ENCODE data around the gene BBS2.
"Not testable (repeated sequence)": the region's sequence is repeated elsewhere in the genome, so short reads cannot be mapped to it uniquely, and the experiment has no call there.

The BBS2 gene

GRCh38 chr16:56520251-56520577 is 390 bp upstream of the BBS2 start:
- no peak for DNase-seq (ENCODE audit: low read depth, low spot score)

GRCh38 chr16:56518425-56518824 is 1.4 kb downstream of the BBS2 start:
- no peak for DNase-seq (ENCODE audit: low read depth, low spot score)

- no peak for DNase-seq (ENCODE audit: low read depth, low spot score)
Observed at GRCh38 chr16:56517206-56517605, 2.6 kb downstream of the BBS2 start.

DNA sequence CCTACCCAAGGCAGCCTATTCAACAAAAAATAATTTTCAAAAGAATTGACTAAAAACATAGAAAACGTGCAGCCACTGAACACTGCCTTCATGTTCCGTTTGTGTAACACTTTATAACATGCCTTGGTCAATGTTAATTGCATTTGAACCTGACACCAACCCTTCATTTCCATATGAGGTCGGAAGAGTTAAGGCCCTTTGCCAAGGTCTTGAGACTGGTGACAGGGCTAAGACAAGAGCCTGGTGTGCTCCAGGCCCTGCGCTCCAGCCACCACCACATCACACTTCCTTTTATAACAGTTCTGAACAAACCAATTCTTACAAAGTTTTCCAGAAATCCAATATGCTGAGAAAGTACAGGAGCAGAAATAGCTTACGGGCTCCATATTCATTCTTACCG is 4.2 kb downstream of the BBS2 start:
- DNase-seq (ENCODE audit: low read depth, low spot score): no peak

- no peak for DNase-seq (ENCODE audit: low read depth, low spot score)
Observed at GRCh38 chr16:56514845-56515244, 5.0 kb downstream of the BBS2 start.

DNA sequence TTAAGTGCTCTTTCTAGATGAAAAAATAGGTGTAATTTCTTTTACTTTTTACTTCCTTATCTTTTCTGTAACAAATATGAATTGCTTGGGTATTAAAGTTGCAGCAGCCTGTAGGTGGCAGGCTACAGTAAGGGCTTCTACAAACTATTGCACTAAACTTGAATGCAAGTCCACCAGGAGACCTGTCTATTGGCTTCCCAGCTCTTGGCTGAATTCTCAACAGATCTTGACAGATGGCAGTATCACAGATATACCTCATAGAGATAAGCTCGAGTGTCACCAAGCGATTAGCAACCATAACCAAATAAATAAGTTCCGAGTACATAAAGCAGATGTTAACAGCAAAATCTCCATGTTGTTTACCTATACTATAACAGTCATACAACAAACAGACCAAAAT is 5.9 kb downstream of the BBS2 start:
- no peak for DNase-seq (ENCODE audit: low read depth, low spot score)

GRCh38 chr16:56513091-56513490 is 6.7 kb downstream of the BBS2 start:
- no peak for DNase-seq (ENCODE audit: low read depth, low spot score)

DNA sequence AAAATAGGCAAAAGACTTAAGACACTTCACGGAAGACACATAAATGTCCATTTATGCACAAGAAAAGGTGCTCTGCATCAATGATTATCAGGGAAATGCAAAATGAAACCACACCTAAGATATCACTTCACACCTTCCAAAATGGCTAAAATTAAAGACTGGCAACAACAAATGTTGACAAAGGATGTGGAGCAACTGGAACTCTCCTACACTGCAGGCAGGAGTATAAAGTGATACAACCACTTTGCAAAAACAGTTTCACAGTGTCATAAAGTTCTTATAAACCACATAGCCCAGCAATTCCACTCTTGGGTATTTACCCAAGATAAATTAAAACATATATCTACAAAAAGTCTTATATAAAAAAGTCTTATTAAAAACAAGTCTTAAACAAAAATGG is 7.8 kb downstream of the BBS2 start:
- no peak for DNase-seq (ENCODE audit: low read depth, low spot score)

- no peak for DNase-seq (ENCODE audit: low read depth, low spot score)
Observed at GRCh38 chr16:56510544-56510943, 9.3 kb downstream of the BBS2 start.

- DNase-seq (ENCODE audit: low read depth, low spot score): no peak
Observed at GRCh38 chr16:56506941-56507340, 12.9 kb downstream of the BBS2 start.

- no peak for DNase-seq (ENCODE audit: low read depth, low spot score)
Observed at GRCh38 chr16:56505181-56505580, 14.6 kb downstream of the BBS2 start.

GRCh38 chr16:56493815-56494214 is 26.0 kb downstream of the BBS2 start:
- no peak for DNase-seq (ENCODE audit: low read depth, low spot score)

GRCh38 chr16:56493126-56493525 is 26.7 kb downstream of the BBS2 start:
- no peak for DNase-seq (ENCODE audit: low read depth, low spot score)

DNA sequence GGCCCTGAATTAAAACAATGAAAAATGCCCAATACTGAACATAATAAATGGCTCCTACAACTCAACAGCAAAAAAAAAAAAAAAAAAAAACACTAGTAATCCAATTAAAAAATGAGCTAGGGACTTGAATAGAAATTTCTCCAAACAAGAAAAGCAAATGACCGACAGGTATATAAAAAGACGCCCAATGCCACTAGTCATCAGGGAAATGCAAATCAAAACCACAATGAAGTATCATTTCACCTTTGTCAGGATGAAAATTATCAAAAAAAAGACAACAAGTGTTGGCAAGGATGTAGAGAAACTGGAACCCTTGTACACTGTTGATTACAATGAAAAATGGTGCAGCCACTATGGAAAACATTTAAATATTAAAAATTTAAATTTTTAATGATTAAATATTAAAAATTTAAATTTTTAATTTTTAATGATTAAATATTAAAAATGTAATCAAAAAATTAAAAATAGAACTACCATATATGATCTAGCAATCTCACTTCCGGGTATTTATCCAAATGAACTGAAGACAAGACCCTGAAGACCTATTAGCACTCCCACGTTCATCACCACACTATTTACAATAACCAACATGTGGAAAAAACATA is 28.1 kb downstream of the BBS2 start:
- no peak for DNase-seq (ENCODE audit: low read depth, low spot score)

DNA sequence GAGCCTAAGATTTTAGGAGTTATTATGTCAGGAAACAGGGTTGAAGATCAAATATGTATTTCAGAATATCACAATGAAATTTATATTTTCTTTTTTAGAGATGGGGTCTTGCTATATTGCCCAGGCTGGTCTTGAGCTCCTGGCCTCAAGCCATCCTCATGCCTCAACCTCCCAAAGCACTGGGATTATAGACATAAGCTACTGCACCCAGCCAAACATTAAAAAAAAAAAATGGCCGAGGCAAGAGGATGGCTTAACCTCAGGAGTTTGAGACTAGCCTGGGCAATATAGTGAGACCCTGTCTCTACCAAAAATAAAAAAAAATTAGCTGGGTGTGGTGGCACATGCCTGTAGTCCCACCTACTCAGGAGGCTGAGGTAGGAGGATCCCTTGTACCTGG is 31.0 kb downstream of the BBS2 start:
- not testable (repeated sequence) for DNase-seq (ENCODE audit: low read depth, low spot score)

GRCh38 chr16:56488035-56488434 is 31.8 kb downstream of the BBS2 start:
- no peak for DNase-seq (ENCODE audit: low read depth, low spot score)

GRCh38 chr16:56483394-56483793 is 36.4 kb downstream of the BBS2 start:
- DNase-seq (ENCODE audit: low read depth, low spot score): no peak

DNA sequence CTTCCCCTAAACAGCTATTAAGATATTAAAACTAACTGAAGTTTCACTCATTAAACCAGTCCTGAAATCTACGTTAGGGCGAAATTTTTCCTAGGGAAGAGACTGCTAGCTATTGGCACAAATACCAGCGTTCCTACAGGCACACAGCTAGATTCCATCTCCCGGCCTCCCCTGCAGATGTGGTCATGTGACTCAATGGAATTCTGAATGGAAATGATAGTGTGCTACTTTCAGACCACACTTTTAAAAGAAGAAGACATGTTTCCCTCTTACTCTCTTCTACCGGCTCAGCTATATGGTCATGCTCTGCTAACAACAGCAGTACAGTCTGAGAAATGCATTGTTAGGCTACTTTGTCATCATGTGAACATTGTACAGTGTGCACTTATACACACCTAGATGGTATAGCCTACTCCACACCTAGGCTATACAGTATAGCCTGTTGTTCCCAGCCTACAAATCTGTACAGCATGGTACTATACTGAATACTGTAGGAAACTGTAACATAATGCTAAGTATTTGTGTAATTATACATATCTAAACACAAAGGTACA is 37.1 kb downstream of the BBS2 start:
- no peak for DNase-seq (ENCODE audit: low read depth, low spot score)

GRCh38 chr16:56481468-56482122 is 38.2 kb downstream of the BBS2 start:
- no peak for DNase-seq (ENCODE audit: low read depth, low spot score)

GRCh38 chr16:56480776-56481467 is 38.9 kb downstream of the BBS2 start:
- DNase-seq (ENCODE audit: low read depth, low spot score): no peak

DNA sequence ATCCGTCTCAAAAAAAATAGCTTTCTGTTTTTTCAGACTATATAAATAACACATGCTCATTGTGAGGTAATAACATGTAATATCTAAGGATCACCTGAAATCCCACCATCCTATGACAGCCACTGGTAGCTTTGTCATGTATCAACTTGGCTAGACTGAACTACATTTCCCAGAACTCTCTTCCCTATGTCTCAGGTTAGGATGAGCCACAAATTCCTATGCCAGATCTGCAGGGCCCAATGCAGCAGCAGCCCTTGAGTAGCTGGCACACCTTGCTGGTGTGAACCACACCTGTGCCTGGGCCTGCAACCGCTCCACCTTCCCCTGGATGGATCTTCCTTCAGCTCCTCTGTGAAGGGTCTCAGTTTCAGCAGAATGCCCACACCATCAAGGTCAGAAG is 40.4 kb downstream of the BBS2 start:
- DNase-seq (ENCODE audit: low read depth, low spot score): no peak

DNA sequence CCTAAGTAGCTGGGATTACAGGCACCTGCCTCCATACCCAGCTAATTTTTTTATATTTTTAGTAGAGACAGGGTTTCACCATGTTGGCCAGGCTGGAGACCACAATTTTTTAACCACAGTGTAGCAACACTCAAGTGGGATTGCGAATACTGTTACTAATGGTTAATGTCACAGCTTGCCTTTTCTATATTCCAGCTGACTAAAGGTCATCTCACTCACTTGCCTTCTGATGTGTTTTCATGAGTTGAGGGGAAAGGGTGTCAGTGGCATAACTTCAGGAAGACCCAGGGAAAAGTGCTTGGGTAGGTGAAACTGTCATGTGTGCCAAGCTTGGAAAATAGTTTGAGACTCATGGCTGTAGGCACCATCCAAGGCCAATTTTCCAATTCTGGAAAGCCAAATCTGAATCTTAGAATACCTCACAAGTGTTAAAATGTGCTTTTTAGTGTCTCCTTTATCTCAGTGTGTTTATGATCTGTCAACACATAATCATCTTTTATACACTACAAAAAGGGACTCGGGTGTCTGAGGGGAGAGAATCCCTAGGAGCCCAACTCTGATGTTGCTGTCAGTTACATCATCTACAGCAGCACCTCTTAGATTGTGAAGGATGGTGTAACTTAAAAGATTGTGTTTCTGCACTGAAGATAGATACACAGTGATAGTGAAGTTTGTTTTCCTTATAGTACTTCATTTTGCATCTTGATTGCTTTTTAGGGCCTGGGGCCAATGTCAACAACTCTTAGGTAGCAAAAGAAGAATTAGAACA is 41.4 kb downstream of the BBS2 start:
- no peak for DNase-seq (ENCODE audit: low read depth, low spot score)

All from activated naive CD8-positive, alpha-beta T cell treated with anti-CD3 and anti-CD28 coated beads, Interleukin-2, amount 50 U/mL, for 16 hours (primary cell).